ENCODE results near the gene UPF1.
"Not testable (repeated sequence)": the region's sequence is repeated elsewhere in the genome, so short reads cannot be mapped to it uniquely, and the experiment has no call there.

UPF1 gene

GRCh38 chr19:18798384-18799352 is 33.1 kb upstream of the UPF1 start:
- DNase-seq: no peak

- DNase-seq: no peak
These were observed 32.3 kb upstream of the UPF1 start for GRCh38 chr19:18799389-18799970.

GRCh38 chr19:18800079-18800478 is 31.7 kb upstream of the UPF1 start:
- DNase-seq: no peak

- no peak for DNase-seq
These were observed 31.1 kb upstream of the UPF1 start for GRCh38 chr19:18800636-18801035.

GRCh38 chr19:18802354-18802753 is 29.4 kb upstream of the UPF1 start:
- DNase-seq: no peak

GRCh38 chr19:18803550-18804138 is 28.1 kb upstream of the UPF1 start:
- no peak for DNase-seq

GRCh38 chr19:18804139-18804601 is 27.6 kb upstream of the UPF1 start:
- DNase-seq: no peak

GRCh38 chr19:18804643-18805042 is 27.1 kb upstream of the UPF1 start:
- no peak for DNase-seq

GRCh38 chr19:18807861-18808331 is 23.9 kb upstream of the UPF1 start:
- DNase-seq: no peak

GRCh38 chr19:18809149-18809868 is 22.4 kb upstream of the UPF1 start:
- no peak for DNase-seq

- DNase-seq: not testable (repeated sequence)
These were observed 20.1 kb upstream of the UPF1 start for GRCh38 chr19:18811638-18812037.

GRCh38 chr19:18814063-18814462 is 17.7 kb upstream of the UPF1 start:
- DNase-seq: no peak

GRCh38 chr19:18815673-18816072 is 16.1 kb upstream of the UPF1 start:
- no peak for DNase-seq

GRCh38 chr19:18816645-18817044 is 15.1 kb upstream of the UPF1 start:
- not testable (repeated sequence) for DNase-seq

- DNase-seq: no peak
These were observed 14.2 kb upstream of the UPF1 start for GRCh38 chr19:18817574-18817973.

GRCh38 chr19:18828786-18829185 is 3.0 kb upstream of the UPF1 start:
- no peak for DNase-seq

- DNase-seq: no peak
These were observed 1.3 kb upstream of the UPF1 start for GRCh38 chr19:18830488-18830887.

GRCh38 chr19:18832306-18833140 is 764 bp downstream of the UPF1 start:
- DNase-seq: peak; percentile 43

- DNase-seq: no peak
These were observed 1.4 kb downstream of the UPF1 start for GRCh38 chr19:18833141-18833476.

- DNase-seq: peak; percentile 21
These were observed 2.3 kb downstream of the UPF1 start for GRCh38 chr19:18833849-18834643.

- no peak for DNase-seq
These were observed 2.9 kb downstream of the UPF1 start for GRCh38 chr19:18834644-18834984.
